ENCODE data around the gene TGM6. TPM values are rescaled to one million over a fixed set of nuclear protein-coding genes. Genes with fewer than 3 reads are reported as not detected.

The TGM6 gene
- total RNA-seq, 1 donor from 2014 or later: not detected

GRCh38 chr20:2417213-2417541, 36.5 kb downstream of the TGM6 start:
- Mint-ChIP-seq H3K4me1 (no peaks in the 10 kb centered on the region), H3K9me3 (no peaks in the 10 kb centered on the region), H3K27ac (no peak overlapping the region), H3K4me3 (no peak overlapping the region), H3K36me3 (no peaks in the 10 kb centered on the region), H3K27me3 (ENCODE audit: low read depth) (peaks cover 31% of the 10 kb centered on the region)
- no peak for DNase-seq (ENCODE audit: low spot score in 2 of 2, unreplicated experiment in 2 of 2)
- TF ChIP-seq CTCF (IDR thresholded peaks at IDR 0.05; ENCODE audit: unreplicated experiment): no peak

DNA sequence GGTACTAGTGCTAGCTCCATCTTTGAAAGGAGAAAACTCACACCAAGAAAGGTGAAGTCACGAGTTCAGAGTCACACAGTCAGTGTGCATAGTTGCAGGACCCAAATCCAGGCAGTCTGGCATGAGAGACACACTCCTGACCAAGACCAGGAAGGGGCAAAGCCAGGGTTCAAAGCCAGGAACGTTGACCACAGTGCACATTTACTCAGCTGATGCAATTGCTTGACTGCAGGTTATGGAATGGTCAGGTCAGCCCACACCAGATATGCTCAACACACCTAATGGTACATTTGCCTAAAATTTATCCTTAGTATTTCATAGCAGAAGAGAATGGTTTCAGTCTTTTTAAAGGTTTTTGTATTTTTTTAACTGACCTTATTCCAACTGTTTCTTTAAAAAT, 37.7 kb downstream of the TGM6 start:
- Mint-ChIP-seq H3K36me3 (no peaks in the 10 kb centered on the region), H3K27me3 (ENCODE audit: low read depth) (peaks cover 25% of the 10 kb centered on the region), H3K27ac (no peak overlapping the region), H3K4me1 (no peaks in the 10 kb centered on the region), H3K9me3 (peaks cover 2% of the 10 kb centered on the region), H3K4me3 (no peak overlapping the region)
- no peak for DNase-seq (ENCODE audit: low spot score in 2 of 2, unreplicated experiment in 2 of 2)
- no peak for TF ChIP-seq CTCF (IDR thresholded peaks at IDR 0.05; ENCODE audit: unreplicated experiment)

GRCh38 chr20:2420510-2420909, 39.8 kb downstream of the TGM6 start:
- Mint-ChIP-seq H3K9me3 (peaks cover 8% of the 10 kb centered on the region), H3K27ac (no peak overlapping the region), H3K4me3 (no peak overlapping the region), H3K36me3 (no peaks in the 10 kb centered on the region), H3K4me1 (no peaks in the 10 kb centered on the region), H3K27me3 (ENCODE audit: low read depth) (peaks cover 16% of the 10 kb centered on the region)
- no peak for TF ChIP-seq CTCF (IDR thresholded peaks at IDR 0.05; ENCODE audit: unreplicated experiment)
- no peak for DNase-seq (ENCODE audit: low spot score in 2 of 2, unreplicated experiment in 2 of 2)

- Mint-ChIP-seq H3K36me3 (no peaks in the 10 kb centered on the region), H3K27me3 (ENCODE audit: low read depth) (peaks cover 19% of the 10 kb centered on the region), H3K9me3 (peaks cover 11% of the 10 kb centered on the region), H3K4me1 (no peaks in the 10 kb centered on the region), H3K27ac (no peak overlapping the region), H3K4me3 (no peak overlapping the region)
- TF ChIP-seq CTCF (IDR thresholded peaks at IDR 0.05; ENCODE audit: unreplicated experiment): no peak
- no peak for DNase-seq (ENCODE audit: low spot score in 2 of 2, unreplicated experiment in 2 of 2)
These were observed 40.5 kb downstream of the TGM6 start for GRCh38 chr20:2421247-2421646.

DNA sequence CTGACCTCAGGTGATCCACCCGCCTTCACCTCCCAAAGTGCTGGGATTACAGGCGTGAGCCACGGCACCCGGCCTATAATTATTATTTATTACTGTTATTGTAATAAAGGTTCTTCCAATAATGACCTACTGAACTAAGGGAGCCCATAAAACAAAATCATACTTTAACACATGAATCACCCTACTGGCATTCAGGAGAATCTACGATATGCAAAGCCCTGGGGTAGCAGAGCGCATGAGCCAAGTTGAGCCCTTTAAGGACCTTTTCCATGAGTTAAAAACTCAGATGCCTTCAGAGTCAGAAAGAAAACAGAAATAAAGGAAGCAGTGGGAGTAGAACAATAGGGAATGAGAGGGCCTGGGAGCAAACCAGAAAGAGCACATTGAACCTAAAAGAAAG, 48.4 kb downstream of the TGM6 start:
- Mint-ChIP-seq H3K9me3 (peaks cover 3% of the 10 kb centered on the region), H3K27me3 (ENCODE audit: low read depth) (peaks cover 40% of the 10 kb centered on the region), H3K4me1 (no peaks in the 10 kb centered on the region), H3K36me3 (no peaks in the 10 kb centered on the region), H3K4me3 (no peak overlapping the region), H3K27ac (no peak overlapping the region)
- DNase-seq (ENCODE audit: low spot score in 2 of 2, unreplicated experiment in 2 of 2): no peak
- no peak for TF ChIP-seq CTCF (IDR thresholded peaks at IDR 0.05; ENCODE audit: unreplicated experiment)

DNA sequence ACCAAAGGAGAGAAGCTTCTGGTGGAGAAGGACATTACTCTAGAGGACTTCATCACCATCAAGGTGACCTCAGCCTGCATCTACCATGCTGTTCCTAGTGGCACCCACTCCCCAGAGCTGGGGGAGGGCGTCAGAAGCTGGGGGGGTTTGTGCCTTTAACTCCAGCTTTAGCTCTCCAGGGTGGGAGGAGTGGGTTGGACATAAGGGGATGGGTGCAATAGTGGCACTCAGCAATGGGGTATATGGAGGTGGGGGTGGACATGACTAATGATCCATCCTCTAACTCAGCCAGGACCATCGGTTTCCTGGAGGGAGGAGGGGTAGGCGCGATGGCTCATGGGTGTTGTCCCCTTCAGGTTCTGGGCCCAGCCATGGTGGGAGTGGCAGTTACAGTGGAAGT, 49.8 kb downstream of the TGM6 start:
- no peaks in the 10 kb centered on the region for H3K4me1 Mint-ChIP-seq

More for the DNA sequence above, 49.8 kb downstream of the TGM6 start:
- H3K9me3 Mint-ChIP-seq: peaks cover 3% of the 10 kb centered on the region
- no peak overlapping the region for H3K4me3 Mint-ChIP-seq
- no peaks in the 10 kb centered on the region for H3K36me3 Mint-ChIP-seq
- no peak overlapping the region for H3K27ac Mint-ChIP-seq
- no peak for DNase-seq (ENCODE audit: low spot score in 2 of 2, unreplicated experiment in 2 of 2)
- peaks cover 40% of the 10 kb centered on the region for H3K27me3 Mint-ChIP-seq (ENCODE audit: low read depth)
- no peak for TF ChIP-seq CTCF (IDR thresholded peaks at IDR 0.05; ENCODE audit: unreplicated experiment)

Data from mesothelial cell of epicardium (in vitro differentiated cells).